Chondrocyte (in vitro differentiated cells): ENCODE results near the gene AFAP1L1. TPM values are rescaled to one million over a fixed set of nuclear protein-coding genes. Genes with fewer than 3 reads are reported as not detected.
A peak's percentile ranks its signal among the peaks of the same experiment; 100 is the strongest.

Source experiments
- DNase-seq: peaks from one replicate; pipeline ENCODE4 v3.0.0; 2021; ENCODE audit warnings: mixed read lengths, low spot score
- H3K27ac Mint-ChIP-seq: one replicate; pipeline ENCODE4 v1.8.0; 2021; ENCODE audit warnings: mild to moderate bottlenecking, moderate library complexity, mixed read lengths; ENCODE audit not compliant: unreplicated experiment
- H3K27me3 Mint-ChIP-seq: 2 replicates; pipeline ENCODE4 v1.8.0; 2021; ENCODE audit warnings: low read depth, mixed read lengths
- H3K36me3 Mint-ChIP-seq: 2 replicates; pipeline ENCODE4 v1.8.0; 2021; ENCODE audit warnings: low read depth, mixed read lengths
- H3K4me1 Mint-ChIP-seq: 2 replicates; pipeline ENCODE4 v1.8.0; 2021; ENCODE audit warnings: low read depth, mild to moderate bottlenecking, mixed read lengths
- H3K4me3 Mint-ChIP-seq: one replicate; pipeline ENCODE4 v1.8.0; 2021; ENCODE audit warnings: mild to moderate bottlenecking, moderate library complexity, mixed read lengths; ENCODE audit not compliant: unreplicated experiment
- H3K9me3 Mint-ChIP-seq: 2 replicates; pipeline ENCODE4 v1.8.0; 2021; ENCODE audit warnings: low read depth, mixed read lengths
- long read RNA-seq: library from polyadenylated mRNA; stranded (forward); transcript quantifications from one replicate; pipeline ENCODE4 v2.0.0, GENCODE V29; 2021
- total RNA-seq: library from RNA; stranded (reverse); gene quantifications from 3 replicates; pipeline ENCODE4 v1.2.1, GENCODE V29; 2021
- TF ChIP-seq, protein P1 (sequence below): fragments of 200-600 bp; sonication (generic); IDR thresholded peaks from 2 replicates; pipeline ENCODE4 v1.5.0; 2021; ENCODE audit warnings: antibody characterized with exemption, mild to moderate bottlenecking, moderate library complexity

Gene AFAP1L1
- 1.5 to 9.8 TPM (median 8.3 TPM) in 3 replicates for total RNA-seq
- long read RNA-seq, full-length matches to known transcripts, result 23 of 30 reads
- long read RNA-seq, partial matches to known transcripts, result 3 of 30 reads
- long read RNA-seq, other reads (novel, unspliced or antisense), result 4 of 30 reads

DNA sequence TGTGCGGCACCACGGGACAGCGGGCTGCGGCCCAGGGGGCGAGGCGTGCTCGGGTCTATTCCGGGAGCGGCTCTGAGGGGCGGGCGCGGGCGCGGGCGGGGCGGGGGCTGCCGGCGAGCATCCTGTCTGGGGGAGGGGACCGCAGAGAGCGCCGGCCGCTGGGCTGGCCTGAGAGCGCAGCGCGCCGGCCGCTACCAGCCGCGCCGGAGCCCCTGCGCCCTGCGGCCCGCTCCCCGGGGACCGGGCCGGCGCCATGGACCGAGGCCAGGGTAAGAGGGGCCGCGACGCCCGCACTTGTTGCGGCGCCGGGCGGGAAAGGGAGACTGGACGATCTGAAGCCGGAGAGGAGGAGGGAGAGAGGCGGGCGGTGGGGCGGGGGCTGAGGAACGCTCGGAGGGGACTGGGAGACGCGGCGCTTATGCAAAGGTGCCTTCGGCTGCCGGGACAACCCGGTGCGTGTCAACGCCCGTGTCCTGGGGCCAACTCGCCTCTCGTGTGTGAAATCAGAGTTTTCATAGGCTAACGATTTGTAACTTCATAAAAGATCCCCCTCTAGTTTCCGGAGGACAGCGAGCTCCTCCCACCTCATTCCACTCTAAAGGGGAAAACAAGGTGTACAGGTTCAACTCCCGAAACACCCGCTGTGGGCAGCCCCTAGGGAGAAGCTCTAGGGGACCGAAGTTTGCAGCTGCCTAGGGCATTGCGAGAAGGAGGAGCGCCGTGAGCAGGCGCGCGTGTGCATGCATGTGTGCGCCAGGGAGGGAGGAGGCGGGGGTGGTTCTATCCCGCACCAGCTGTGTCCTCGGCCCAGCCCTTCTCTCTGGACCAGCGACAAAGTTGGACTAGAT, at the start of gene AFAP1L1:
AFAP1L1 (plus strand) TSS at position 144 of the 848 bp plus-strand sequence; CDS start at position 254, 110 bp downstream.
- H3K27ac Mint-ChIP-seq, result peak within 1 kb of the TSS; percentile 77
- TF ChIP-seq, protein P1, sequence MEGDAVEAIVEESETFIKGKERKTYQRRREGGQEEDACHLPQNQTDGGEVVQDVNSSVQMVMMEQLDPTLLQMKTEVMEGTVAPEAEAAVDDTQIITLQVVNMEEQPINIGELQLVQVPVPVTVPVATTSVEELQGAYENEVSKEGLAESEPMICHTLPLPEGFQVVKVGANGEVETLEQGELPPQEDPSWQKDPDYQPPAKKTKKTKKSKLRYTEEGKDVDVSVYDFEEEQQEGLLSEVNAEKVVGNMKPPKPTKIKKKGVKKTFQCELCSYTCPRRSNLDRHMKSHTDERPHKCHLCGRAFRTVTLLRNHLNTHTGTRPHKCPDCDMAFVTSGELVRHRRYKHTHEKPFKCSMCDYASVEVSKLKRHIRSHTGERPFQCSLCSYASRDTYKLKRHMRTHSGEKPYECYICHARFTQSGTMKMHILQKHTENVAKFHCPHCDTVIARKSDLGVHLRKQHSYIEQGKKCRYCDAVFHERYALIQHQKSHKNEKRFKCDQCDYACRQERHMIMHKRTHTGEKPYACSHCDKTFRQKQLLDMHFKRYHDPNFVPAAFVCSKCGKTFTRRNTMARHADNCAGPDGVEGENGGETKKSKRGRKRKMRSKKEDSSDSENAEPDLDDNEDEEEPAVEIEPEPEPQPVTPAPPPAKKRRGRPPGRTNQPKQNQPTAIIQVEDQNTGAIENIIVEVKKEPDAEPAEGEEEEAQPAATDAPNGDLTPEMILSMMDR, result no peak
- H3K4me1 Mint-ChIP-seq, result peaks cover 12% of the 10 kb centered on the region
- peak within 1 kb of the TSS; percentile 90 for H3K4me3 Mint-ChIP-seq
- H3K36me3 Mint-ChIP-seq, result peaks cover 6% of the 10 kb centered on the region
- H3K9me3 Mint-ChIP-seq, result peaks cover 13% of the 10 kb centered on the region
- no peak for DNase-seq
- no peaks in the 10 kb centered on the region for H3K27me3 Mint-ChIP-seq

DNA sequence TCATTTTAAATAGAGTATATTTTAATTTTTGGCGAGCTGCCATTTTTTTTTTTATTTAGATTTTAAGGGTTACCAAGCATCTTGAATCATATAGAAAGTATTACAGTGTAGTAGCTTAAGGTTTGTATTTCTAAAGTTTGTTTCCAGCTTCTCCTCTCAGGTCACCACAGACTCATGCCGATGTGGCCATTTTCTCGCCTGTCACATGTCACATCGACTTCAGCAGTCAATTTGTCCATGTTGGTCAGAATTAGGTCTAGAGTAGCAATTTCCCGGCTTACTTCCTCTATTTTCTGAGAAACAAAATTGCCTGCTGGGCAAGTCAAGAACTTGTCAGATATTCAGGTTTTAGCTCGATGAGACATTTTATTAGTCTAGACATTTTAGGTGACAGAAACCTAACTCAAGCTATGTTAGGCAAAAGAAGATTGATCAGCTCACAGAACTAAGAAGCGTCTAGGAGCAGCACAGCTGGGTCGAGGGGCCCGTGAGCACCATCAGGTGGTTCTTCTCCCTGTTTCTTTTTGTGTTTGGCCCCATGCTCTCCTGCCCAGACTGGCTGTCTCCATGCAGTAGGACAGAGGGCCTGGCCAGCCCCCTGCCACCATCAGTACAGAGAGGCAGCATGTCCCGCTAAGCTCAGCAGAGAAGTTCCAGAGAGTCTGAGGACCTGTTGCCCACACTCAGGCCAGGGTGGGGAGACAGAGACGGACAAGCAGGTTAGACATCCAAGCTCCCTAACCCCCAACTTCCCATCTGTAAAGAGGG, 48.4 kb upstream of the AFAP1L1 start:
- no peak for DNase-seq
- TF ChIP-seq, protein P1, result no peak
- no peak overlapping the region for H3K4me3 Mint-ChIP-seq
- H3K36me3 Mint-ChIP-seq, result peaks cover 4% of the 10 kb centered on the region
- H3K27me3 Mint-ChIP-seq, result no peaks in the 10 kb centered on the region
- H3K27ac Mint-ChIP-seq, result peak overlapping the region; percentile 20
- H3K4me1 Mint-ChIP-seq, result peaks cover 6% of the 10 kb centered on the region
- no peaks in the 10 kb centered on the region for H3K9me3 Mint-ChIP-seq

DNA sequence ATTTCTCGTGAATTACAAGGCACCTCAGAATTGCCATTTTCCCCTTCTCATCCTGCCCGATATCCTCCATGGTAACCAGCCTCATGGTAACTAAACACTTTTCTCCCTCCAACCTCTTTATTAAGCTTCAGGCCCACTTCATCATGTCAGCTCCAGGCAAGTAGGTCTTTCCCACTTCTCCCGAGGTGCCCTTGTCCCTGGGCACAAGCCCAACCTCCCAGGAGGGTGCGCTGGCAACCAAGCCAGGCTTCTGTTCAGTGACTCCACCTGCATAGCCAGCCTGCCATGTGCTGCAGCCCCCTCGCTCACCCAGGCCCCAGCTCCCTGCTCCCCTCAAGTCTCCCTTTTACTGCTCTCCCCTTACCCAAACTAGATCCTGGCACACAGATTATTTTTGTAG, 47.4 kb upstream of the AFAP1L1 start:
- no peaks in the 10 kb centered on the region for H3K27me3 Mint-ChIP-seq
- TF ChIP-seq, protein P1, result no peak
- no peak overlapping the region for H3K4me3 Mint-ChIP-seq
- H3K4me1 Mint-ChIP-seq, result peaks cover 11% of the 10 kb centered on the region
- no peaks in the 10 kb centered on the region for H3K9me3 Mint-ChIP-seq
- no peak overlapping the region for H3K27ac Mint-ChIP-seq
- DNase-seq, result no peak
- peaks cover 4% of the 10 kb centered on the region for H3K36me3 Mint-ChIP-seq

DNA sequence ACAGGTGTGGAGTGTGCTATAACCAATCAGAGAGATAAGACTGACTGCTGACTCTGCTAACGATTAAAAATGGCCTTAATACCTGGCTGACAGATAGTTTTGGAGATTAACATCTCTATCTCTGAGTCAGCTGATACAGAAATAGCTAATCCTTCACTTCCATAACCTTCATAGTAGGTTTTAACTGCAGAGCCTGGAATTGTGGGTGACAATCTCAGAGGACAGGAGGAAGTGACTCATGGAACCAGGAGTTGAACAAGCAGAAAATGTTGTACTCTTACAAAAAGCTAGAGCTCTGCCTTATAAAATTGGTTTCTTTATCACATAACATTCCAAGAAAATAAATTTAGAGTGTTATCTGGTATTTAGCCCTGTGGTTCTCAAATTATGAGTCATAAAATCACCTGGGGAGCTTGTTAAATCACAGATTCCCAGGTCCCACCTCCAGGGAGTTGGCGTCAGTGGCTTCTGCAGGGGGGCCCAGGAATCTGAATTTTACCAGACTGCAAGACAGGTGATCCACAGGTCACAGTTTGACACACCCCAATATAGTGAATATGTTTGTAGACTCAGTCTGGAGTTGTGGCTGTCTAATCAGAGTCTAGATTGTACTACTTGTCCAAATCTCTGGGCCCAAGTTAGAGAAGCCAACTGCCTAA, 44.4 kb upstream of the AFAP1L1 start:
- H3K9me3 Mint-ChIP-seq, result no peaks in the 10 kb centered on the region
- H3K27ac Mint-ChIP-seq, result no peak overlapping the region
- DNase-seq, result no peak
- H3K4me1 Mint-ChIP-seq, result peaks cover 11% of the 10 kb centered on the region
- H3K36me3 Mint-ChIP-seq, result no peaks in the 10 kb centered on the region
- peaks cover 4% of the 10 kb centered on the region for H3K27me3 Mint-ChIP-seq
- H3K4me3 Mint-ChIP-seq, result no peak overlapping the region
- TF ChIP-seq, protein P1, result no peak
